Mesendoderm (in vitro differentiated cells): ENCODE measurements around the gene RPS4Y1.
"Not testable (repeated sequence)": the region's sequence is repeated elsewhere in the genome, so short reads cannot be mapped to it uniquely, and the experiment has no call there.

Experiments used
- DNase-seq: peaks from one replicate; pipeline ENCODE4 v3.0.0; 2013
- H2AK5ac ChIP-seq: 2 replicates; pipeline ENCODE4 v1.6.1; 2013; ENCODE audit warnings: low read length, inconsistent platforms
- H2BK120ac ChIP-seq: 2 replicates; pipeline ENCODE4 v1.6.1; 2013; ENCODE audit warnings: low read depth, mild to moderate bottlenecking, low read length, moderate library complexity, mixed read lengths
- H2BK15ac ChIP-seq: replicated peaks from 2 replicates; pipeline ENCODE4 v1.6.1; 2013; ENCODE audit warnings: low read depth, mild to moderate bottlenecking, moderate library complexity
- H2BK5ac ChIP-seq: 2 replicates; pipeline ENCODE4 v1.6.1; 2013; ENCODE audit warnings: low read length, inconsistent platforms
- H3K18ac ChIP-seq: 2 replicates; pipeline ENCODE4 v1.6.1; 2013; ENCODE audit warnings: mild to moderate bottlenecking, low read length, mixed read lengths
- H3K23ac ChIP-seq: one replicate; pipeline ENCODE4 v1.6.1; 2013; ENCODE audit warnings: low read length
- H3K27ac ChIP-seq: 2 replicates; pipeline ENCODE4 v1.5.1; 2013; ENCODE audit warnings: low read depth, mild to moderate bottlenecking, inconsistent platforms, low read length, moderate library complexity
- H3K27me3 ChIP-seq: 2 replicates; pipeline ENCODE4 v1.6.1; 2013; ENCODE audit warnings: low read length, control low read depth, mild to moderate bottlenecking, inconsistent platforms; ENCODE audit not compliant: insufficient read depth, poor library complexity
- H3K36me3 ChIP-seq: 2 replicates; pipeline ENCODE4 v1.6.1; 2013; ENCODE audit warnings: low read length, inconsistent platforms; ENCODE audit not compliant: control insufficient read depth, insufficient read depth
- H3K4ac ChIP-seq: one replicate; pipeline ENCODE4 v1.6.1; 2013; ENCODE audit warnings: low read depth, mild to moderate bottlenecking, low read length, moderate library complexity
- H3K4me1 ChIP-seq: 2 replicates; pipeline ENCODE4 v1.6.1; 2013; ENCODE audit warnings: low read depth, low read length, inconsistent platforms; ENCODE audit not compliant: control insufficient read depth
- H3K4me2 ChIP-seq: 2 replicates; pipeline ENCODE4 v1.6.1; 2013; ENCODE audit warnings: low read length
- H3K4me3 ChIP-seq: 2 replicates; pipeline ENCODE4 v1.5.1; 2013; ENCODE audit warnings: mild to moderate bottlenecking, low read length
- H3K56ac ChIP-seq: one replicate; pipeline ENCODE4 v1.6.1; 2013; ENCODE audit warnings: low read length
- H3K79me1 ChIP-seq: 2 replicates; pipeline ENCODE4 v1.6.1; 2013; ENCODE audit warnings: low read length, inconsistent platforms
- H3K79me2 ChIP-seq: 2 replicates; pipeline ENCODE4 v1.6.1; 2013; ENCODE audit warnings: mild to moderate bottlenecking, low read length; ENCODE audit not compliant: control insufficient read depth, insufficient read depth
- H3K9ac ChIP-seq: 2 replicates; pipeline ENCODE4 v1.6.1; 2013; ENCODE audit warnings: low read length, inconsistent platforms
- H4K5ac ChIP-seq: one replicate; pipeline ENCODE4 v1.6.1; 2013; ENCODE audit warnings: low read length
- H4K8ac ChIP-seq: one replicate; pipeline ENCODE4 v1.6.1; 2013; ENCODE audit warnings: low read depth, mild to moderate bottlenecking, control low read depth, low read length, moderate library complexity
- WGBS: extraction: QIAGEN DNeasy Blood & Tissue Kit; methylation state at CpG from one replicate; pipeline ENCODE4 v1.1.7; 2013; ENCODE audit warnings: low lambda C conversion rate, missing lambda C conversion rate; ENCODE audit not compliant: insufficient coverage; ENCODE audit errors: extremely low coverage; 5-methylcytosine and 5-hydroxymethylcytosine counted together

Gene RPS4Y1

GRCh38 chrY:2860511-2860910 lies 19.1 kb downstream of the RPS4Y1 start:
- Histone ChIP-seq H3K4ac (no peak overlapping the region), H3K4me1 (no peaks in the 10 kb centered on the region), H3K27ac (no peak overlapping the region), H2AK5ac (no peak overlapping the region), H3K9ac (no peak overlapping the region), H3K4me2 (no peak overlapping the region), H3K18ac (no peak overlapping the region), H4K5ac (no peak overlapping the region), H3K23ac (no peak overlapping the region), H3K56ac (no peak overlapping the region), H3K79me2 (peaks cover 49% of the 10 kb centered on the region), H2BK120ac (no peak overlapping the region), H2BK5ac (no peak overlapping the region), H2BK15ac (no peak overlapping the region), H3K79me1 (no peaks in the 10 kb centered on the region), H4K8ac (no peak overlapping the region), H3K27me3 (no peaks in the 10 kb centered on the region), H3K36me3 (no peaks in the 10 kb centered on the region), H3K4me3 (no peak overlapping the region)
- no CpG with 5 or more reads among the region's 2 CpGs for WGBS
- no peak for DNase-seq

GRCh38 chrY:2866581-2866980 lies 25.2 kb downstream of the RPS4Y1 start:
- Histone ChIP-seq H3K56ac (no peak overlapping the region), H3K79me1 (no peaks in the 10 kb centered on the region), H3K4ac (no peak overlapping the region), H2BK15ac (no peak overlapping the region), H4K8ac (no peak overlapping the region), H3K4me2 (no peak overlapping the region), H3K23ac (no peak overlapping the region), H3K36me3 (peaks cover 7% of the 10 kb centered on the region), H3K9ac (no peak overlapping the region), H3K27ac (no peak overlapping the region), H2BK120ac (no peak overlapping the region), H2AK5ac (no peak overlapping the region), H3K4me3 (no peak overlapping the region), H3K18ac (no peak overlapping the region), H3K4me1 (no peaks in the 10 kb centered on the region), H4K5ac (no peak overlapping the region), H3K27me3 (no peaks in the 10 kb centered on the region), H3K79me2 (peaks cover 14% of the 10 kb centered on the region), H2BK5ac (no peak overlapping the region)
- WGBS: no CpG with 5 or more reads among the region's 2 CpGs
- DNase-seq: no peak

- Histone ChIP-seq H3K4ac (no peak overlapping the region), H3K27ac (no peak overlapping the region), H3K9ac (no peak overlapping the region), H2BK15ac (no peak overlapping the region), H2BK120ac (no peak overlapping the region), H2BK5ac (no peak overlapping the region), H4K8ac (no peak overlapping the region), H3K79me1 (no peaks in the 10 kb centered on the region), H4K5ac (no peak overlapping the region), H3K36me3 (peaks cover 7% of the 10 kb centered on the region), H3K27me3 (no peaks in the 10 kb centered on the region), H2AK5ac (no peak overlapping the region), H3K56ac (no peak overlapping the region), H3K4me2 (no peak overlapping the region), H3K18ac (no peak overlapping the region), H3K4me1 (no peaks in the 10 kb centered on the region), H3K4me3 (no peak overlapping the region), H3K79me2 (peaks cover 8% of the 10 kb centered on the region), H3K23ac (no peak overlapping the region)
- WGBS: no CpG with 5 or more reads among the region's 8 CpGs
- DNase-seq: no peak
Measured at GRCh38 chrY:2867469-2867868, 26.1 kb downstream of the RPS4Y1 start.

GRCh38 chrY:2868035-2868607 lies 26.7 kb downstream of the RPS4Y1 start:
- no peak overlapping the region for H3K18ac ChIP-seq
- H4K5ac ChIP-seq: no peak overlapping the region
- H3K4me2 ChIP-seq: no peak overlapping the region
- no peak overlapping the region for H3K27ac ChIP-seq
- H2BK5ac ChIP-seq: no peak overlapping the region
- H3K56ac ChIP-seq: no peak overlapping the region
- peaks cover 4% of the 10 kb centered on the region for H3K79me2 ChIP-seq
- no peaks in the 10 kb centered on the region for H3K27me3 ChIP-seq
- H4K8ac ChIP-seq: no peak overlapping the region
- H2BK120ac ChIP-seq: no peak overlapping the region
- H2BK15ac ChIP-seq: no peak overlapping the region
- H3K79me1 ChIP-seq: no peaks in the 10 kb centered on the region
- no peak overlapping the region for H3K4me3 ChIP-seq
- H3K4me1 ChIP-seq: no peaks in the 10 kb centered on the region
- no peak overlapping the region for H3K4ac ChIP-seq
- no peak overlapping the region for H3K23ac ChIP-seq
- no peak overlapping the region for H3K9ac ChIP-seq
- peaks cover 7% of the 10 kb centered on the region for H3K36me3 ChIP-seq
- H2AK5ac ChIP-seq: no peak overlapping the region
- WGBS: no CpG with 5 or more reads among the region's 8 CpGs
- no peak for DNase-seq

- not testable (repeated sequence) for H3K23ac ChIP-seq, H2AK5ac ChIP-seq, H4K8ac ChIP-seq, H3K4ac ChIP-seq, H3K27ac ChIP-seq, H3K4me1 ChIP-seq, H3K4me2 ChIP-seq, DNase-seq, H3K79me2 ChIP-seq, H3K56ac ChIP-seq, H2BK120ac ChIP-seq, H3K79me1 ChIP-seq, H2BK15ac ChIP-seq, H4K5ac ChIP-seq, H3K18ac ChIP-seq, H3K4me3 ChIP-seq, H3K36me3 ChIP-seq, H3K27me3 ChIP-seq, H2BK5ac ChIP-seq, H3K9ac ChIP-seq
- no CpG with 5 or more reads among the region's 9 CpGs for WGBS
Measured at GRCh38 chrY:2872234-2872633, 30.8 kb downstream of the RPS4Y1 start.

DNA sequence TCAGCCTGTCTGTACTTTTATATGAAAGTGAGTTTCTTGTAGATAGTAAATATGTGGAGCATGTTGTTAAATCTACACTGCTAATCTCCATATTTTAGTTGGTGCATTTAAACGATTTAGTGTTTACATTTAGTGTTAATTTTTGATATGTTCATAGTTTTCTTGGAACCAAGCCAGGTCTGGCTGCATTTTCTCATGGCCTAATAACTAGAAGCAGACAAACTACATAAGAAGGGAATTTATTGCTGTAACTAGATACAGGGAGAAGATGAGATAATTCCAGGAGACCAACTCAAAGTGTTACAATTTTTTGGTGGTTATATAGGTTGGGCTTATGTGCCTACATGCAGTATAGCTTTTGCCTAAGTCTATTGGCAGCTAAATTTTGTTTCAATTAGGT lies 32.8 kb downstream of the RPS4Y1 start:
- Histone ChIP-seq H2AK5ac (no peak overlapping the region), H4K5ac (no peak overlapping the region), H3K27ac (no peak overlapping the region), H2BK15ac (no peak overlapping the region), H2BK5ac (no peak overlapping the region), H3K4ac (no peak overlapping the region), H3K4me2 (no peak overlapping the region), H3K4me3 (no peak overlapping the region), H3K23ac (no peak overlapping the region), H3K27me3 (no peaks in the 10 kb centered on the region), H3K79me2 (no peaks in the 10 kb centered on the region), H3K4me1 (no peaks in the 10 kb centered on the region), H2BK120ac (no peak overlapping the region), H4K8ac (no peak overlapping the region), H3K36me3 (no peaks in the 10 kb centered on the region), H3K9ac (no peak overlapping the region), H3K18ac (no peak overlapping the region), H3K79me1 (no peaks in the 10 kb centered on the region), H3K56ac (no peak overlapping the region)
- WGBS: no CpG with 5 or more reads among the region's 1 CpG
- no peak for DNase-seq
